ENCODE data around the gene PPP1R3A.

- TF ChIP-seq POLR2A (IDR thresholded peaks at IDR 0.05) (no peak), CTCF (IDR thresholded peaks at IDR 0.05) (no peak)
Measured at GRCh38 chr7:113963356-113963755, 44.5 kb upstream of the PPP1R3A start.

Measured in adrenal gland (tissue), 5 donors.